ENCODE data around the gene GNA12. TPM values are rescaled to one million over a fixed set of nuclear protein-coding genes. Genes with fewer than 3 reads are reported as not detected.

The GNA12 gene
- total and polyA plus RNA-seq, 10 of the 15 experiments (the other 5 are each of a cell fraction or from before 2014, with no cell fraction given) = 1.9 to 51.8 (median 12.6) TPM

GRCh38 chr7:2776401-2776800, 67.7 kb downstream of the GNA12 start (continued):
- no peak for TF ChIP-seq PRDM15 (CRISPR knock-in tag; IDR thresholded peaks at IDR 0.05)

GRCh38 chr7:2775785-2776184, 68.3 kb downstream of the GNA12 start:
- H3K9me3 ChIP-seq (replicated peaks; ENCODE audit: control insufficient read depth, insufficient read depth, low read length) = no peaks in the 10 kb centered on the region; the same call in 2 of the 3 replicates
- H2AFZ ChIP-seq (ENCODE audit: control insufficient read depth, low read depth, low read length) = no peak overlapping the region
- H3K36me3 ChIP-seq (ENCODE audit: control insufficient read depth in 2 of 2, insufficient read depth in 2 of 2, low read length in 1 of 2) = peaks cover 0 to 1% of the 10 kb centered on the region in 2 experiments; a peak in 2 of 4 replicates
- 95% methylated on average over 4 of the region's 4 CpGs for WGBS (ENCODE audit: insufficient coverage, insufficient replicate concordance, low lambda C conversion rate, missing lambda C conversion rate)
- SMC1A ChIA-PET (ENCODE audit: uncharacterized antibody, unreplicated experiment) = interaction anchor here (1.4 kb wide), 1 partner anchor 8 kb away, joined by 4 read pairs; no protein-coding TSS in a partner anchor
- in situ Hi-C loops (cut with MboI) = no loop called here
- FAIRE-seq (no peak), ATAC-seq (no peak), DNase-seq (ENCODE audit: low read depth, low spot score) (no peak)
- H3K27ac ChIP-seq (ENCODE audit: control insufficient read depth, insufficient read depth) = no peak overlapping the region
- BruUV-seq (replicated peaks) = no TSS peak
- intact Hi-C loops (cut with micrococcal nuclease; ENCODE audit: unreplicated experiment) = no loop called here
- H3K4me1 ChIP-seq (ENCODE audit: control insufficient read depth, insufficient read depth, low read length) = peaks cover 10% of the 10 kb centered on the region
- H4K20me1 ChIP-seq (ENCODE audit: control insufficient read depth, insufficient read depth) = no peaks in the 10 kb centered on the region
- no peak overlapping the region for H3K4me3 ChIP-seq
- H3K4me2 ChIP-seq (ENCODE audit: control insufficient read depth, insufficient read depth) = no peak overlapping the region
- CTCF ChIA-PET = no interaction called here
- TF ChIP-seq ZBTB4 (CRISPR knock-in tag; IDR thresholded peaks at IDR 0.05) (no peak), HDGF (IDR thresholded peaks at IDR 0.05) (no peak), STAT3 (IDR thresholded peaks at IDR 0.05; ENCODE audit: low read depth, low read length) (no peak), CHD4 (IDR thresholded peaks at IDR 0.05) (no peak), TARDBP (IDR thresholded peaks at IDR 0.05; ENCODE audit: borderline replicate concordance) (no peak)
- RAD21 ChIA-PET (ENCODE audit: unreplicated experiment) = interaction anchor here (1.1 kb wide), 1 partner anchor 65 kb away, joined by 4 read pairs; no protein-coding TSS in a partner anchor
- no peaks in the 10 kb centered on the region for H3K79me2 ChIP-seq (ENCODE audit: control insufficient read depth, insufficient read depth, low read length)
- POLR2A ChIA-PET = interaction anchor here (0.5 kb wide), 1 partner anchor 68 kb away, joined by 4 read pairs; no protein-coding TSS in a partner anchor
- H3K27me3 ChIP-seq (replicated peaks in 1 of 2; ENCODE audit: control insufficient read depth in 2 of 2, insufficient read depth in 2 of 2, low read length in 1 of 2) = no peaks in the 10 kb centered on the region
- no peak overlapping the region for H3K9ac ChIP-seq (ENCODE audit: control insufficient read depth, insufficient read depth, low read length)
